ENCODE data around the gene USP6.
"Not testable (repeated sequence)": the region's sequence is repeated elsewhere in the genome, so short reads cannot be mapped to it uniquely, and the experiment has no call there.

USP6 gene

GRCh38 chr17:5200360-5200759 is 84.5 kb downstream of the USP6 start:
- no peak for DNase-seq

DNA sequence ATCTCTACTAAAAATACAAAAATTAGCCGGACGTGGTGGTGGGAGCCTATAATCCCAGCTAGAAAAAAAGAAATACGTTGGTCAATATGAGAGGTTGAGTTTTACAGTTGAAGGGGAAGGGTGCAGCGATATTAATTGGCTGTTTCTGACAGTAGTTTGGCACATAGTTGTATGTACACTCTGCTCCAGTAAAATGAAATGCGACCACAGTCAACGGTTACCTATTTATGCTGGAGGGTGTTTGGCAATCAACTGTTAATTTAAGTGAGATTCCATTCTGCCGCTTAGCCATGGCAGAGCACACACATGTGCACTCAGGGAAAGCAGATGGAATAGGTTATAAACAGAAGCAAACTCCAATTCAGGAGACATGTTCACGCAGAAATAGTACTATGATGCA is 85.2 kb downstream of the USP6 start:
- no peak for DNase-seq

DNA sequence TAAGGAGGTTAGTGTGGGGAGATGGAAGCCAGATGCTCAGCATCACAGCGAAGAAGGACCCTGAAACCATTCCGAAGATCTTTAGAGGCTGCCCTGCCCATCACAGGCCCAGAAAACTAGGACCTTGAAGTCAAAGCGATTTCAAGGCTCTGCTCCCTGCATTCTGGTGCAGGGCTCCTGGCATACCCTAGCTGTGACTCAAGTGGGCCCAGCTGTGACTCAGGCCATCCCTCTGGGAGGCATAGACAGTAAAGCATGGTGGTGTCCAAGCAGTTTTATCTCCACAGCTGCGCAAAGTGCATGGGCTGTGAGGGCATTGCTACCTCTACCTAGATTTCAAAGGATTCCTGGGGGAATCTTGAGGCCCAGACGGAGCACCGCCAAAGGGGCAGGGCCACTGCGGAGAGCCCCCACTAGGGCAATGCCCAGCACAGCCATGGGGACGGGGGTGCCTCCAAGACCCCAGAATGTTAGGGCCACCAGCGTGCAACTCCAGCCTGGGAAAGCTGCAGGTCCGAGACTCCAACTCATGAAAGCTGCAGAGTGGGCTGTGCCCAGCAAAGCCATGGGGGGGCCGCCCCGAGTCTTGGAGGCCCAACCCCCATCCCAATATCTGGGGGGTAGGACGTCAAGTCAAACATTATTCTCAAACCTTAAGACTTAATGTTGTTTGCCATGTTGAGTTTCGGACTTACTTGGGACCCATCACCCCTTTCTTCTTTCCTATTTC is 87.5 kb downstream of the USP6 start:
- no peak for DNase-seq

- no peak for DNase-seq
These were observed 88.1 kb downstream of the USP6 start for GRCh38 chr17:5203908-5204294.

DNA sequence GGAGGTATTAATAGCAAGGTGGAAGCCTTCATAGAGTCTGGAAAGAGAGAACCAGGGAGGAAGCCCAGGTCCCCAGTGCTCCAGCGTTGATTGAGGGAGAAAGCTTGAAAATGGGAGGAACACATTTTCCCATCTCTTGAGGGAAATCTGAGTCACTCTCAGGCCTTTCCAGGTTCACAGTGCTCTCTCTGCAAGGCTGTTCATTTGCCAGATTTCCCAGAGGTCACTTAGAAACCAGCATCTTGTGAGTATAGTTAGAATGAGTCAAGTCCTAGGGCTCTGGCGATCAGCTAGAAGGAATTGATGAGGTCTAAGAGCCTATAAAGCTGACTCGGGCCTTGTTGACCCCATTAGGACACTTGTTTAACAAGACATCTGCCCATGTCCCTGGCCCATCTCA is 93.6 kb downstream of the USP6 start:
- no peak for DNase-seq

DNA sequence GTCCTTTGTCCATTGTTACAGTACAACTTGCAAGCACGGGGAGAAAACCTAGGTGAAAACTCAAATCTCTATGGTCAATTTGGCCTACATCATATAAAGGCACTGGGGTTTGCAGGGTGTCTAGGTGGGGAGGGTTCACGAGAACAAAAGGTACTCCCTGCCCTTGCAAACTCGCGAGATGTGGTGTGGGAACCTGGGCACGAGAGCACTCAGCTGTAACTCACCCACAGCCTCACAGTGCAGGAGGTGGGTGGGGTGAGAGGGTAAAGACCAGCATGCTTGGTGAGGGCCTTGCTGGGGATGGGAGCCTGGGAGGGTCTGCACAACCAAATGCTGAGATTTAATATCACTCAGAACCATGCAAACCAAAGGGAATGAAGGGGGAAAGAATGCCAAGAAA is 94.3 kb downstream of the USP6 start:
- DNase-seq: no peak

- DNase-seq: no peak
These were observed 94.9 kb downstream of the USP6 start for GRCh38 chr17:5210614-5211252.

DNA sequence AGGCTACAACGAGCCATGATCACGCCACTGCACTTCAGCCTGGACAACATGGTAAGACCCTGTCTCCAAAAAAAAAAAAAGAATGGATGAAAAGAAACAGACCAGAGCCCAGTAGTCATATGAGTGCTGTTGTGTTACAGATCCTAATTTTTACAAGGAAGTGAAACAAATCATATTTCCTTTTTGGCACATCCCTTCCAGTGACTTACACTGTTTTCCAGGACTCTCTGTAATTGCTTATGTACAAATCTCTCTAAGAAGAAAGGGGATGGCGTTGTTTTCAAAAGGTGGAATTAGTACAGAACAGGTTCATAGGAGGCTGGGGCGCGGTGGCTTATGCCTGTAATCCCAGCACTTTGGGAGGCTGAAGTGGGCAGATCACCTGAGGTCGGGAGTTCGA is 95.6 kb downstream of the USP6 start:
- no peak for DNase-seq

GRCh38 chr17:5217562-5217961 is 101.7 kb downstream of the USP6 start:
- not testable (repeated sequence) for DNase-seq

DNA sequence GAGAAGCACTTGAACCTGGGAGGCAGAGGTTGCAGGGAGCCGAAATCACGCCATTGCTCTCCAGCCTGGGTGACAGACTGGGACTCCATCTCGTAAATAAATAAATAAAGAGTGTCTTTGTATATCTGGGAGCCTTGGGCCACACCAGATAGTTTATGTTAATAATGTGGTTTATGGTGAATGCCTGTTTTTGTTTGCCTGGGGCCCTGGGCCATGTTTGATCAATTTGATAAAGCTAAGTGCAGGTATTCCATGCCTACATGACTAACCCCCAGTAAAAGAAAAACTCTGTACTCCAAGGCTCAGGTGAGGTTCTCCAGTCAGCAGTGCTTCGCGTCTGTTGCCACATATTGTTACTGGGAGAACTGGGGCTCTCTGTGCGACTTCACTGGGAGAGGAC is 103.7 kb downstream of the USP6 start:
- no peak for DNase-seq

GRCh38 chr17:5220074-5220473 is 104.2 kb downstream of the USP6 start:
- DNase-seq: no peak

- DNase-seq: not testable (repeated sequence)
These were observed 106.1 kb downstream of the USP6 start for GRCh38 chr17:5221912-5222311.
